K562 (cell line): ENCODE measurements around the gene AANAT. TPM values are rescaled to one million over a fixed set of nuclear protein-coding genes. Genes with fewer than 3 reads are reported as not detected.

ENCODE experiments used
- ATAC-seq: fragments of 200-7000 bp; cut with Tn5 transposase; 3 replicates; pipeline ENCODE4 v1.9.1; 2020; ENCODE audit warnings: moderate library complexity
- BruUV-seq: library from RNA; stranded (reverse); fragments of 400-500 nt; replicated peaks from 2 replicates; lab custom pipeline; 2021; lab: Mats Ljungman, UMichigan
- CTCF ChIA-PET: fragments of 300-600 bp; formaldehyde crosslinking; extraction: SDS; loops from one replicate; lab custom pipeline; 2021; ENCODE audit warnings: low intra/inter-chr PET ratio; lab: Yijun Ruan, JAX
- POLR2A ChIA-PET: fragments of 300-600, 350-650 bp; sonication (Branson Sonifier 250); formaldehyde crosslinking; extraction: SDS; loops from one replicate; lab custom pipeline; 2021; ENCODE audit warnings: antibody characterized with exemption, inconsistent platforms; lab: Yijun Ruan, JAX
- DNase-seq, 4 experiments: peaks; one replicate each; pipeline versions ENCODE4 v3.0.0 to v3.0.0-alpha.2; 2011 to 2018; ENCODE audit warnings: low spot score in 3 of 4, mixed read lengths in 3 of 4; ENCODE audit errors: extremely low read depth in 1 of 4
- FAIRE-seq: peaks from 2 replicates; lab custom pipeline; 2011; peaks lifted over from hg19 to GRCh38; lab: Jason Lieb, UNC
- H2AFZ ChIP-seq: 2 replicates; pipeline ENCODE4 v1.6.0; 2011; ENCODE audit warnings: low read depth, low read length, control low read depth, inconsistent platforms
- H3K27ac ChIP-seq: fragments of 200-600 bp; 3 replicates; pipeline ENCODE4 v1.8.0; 2011; ENCODE audit warnings: low read depth, mild to moderate bottlenecking, control low read depth, inconsistent platforms, low read length, moderate library complexity, mixed read lengths; ENCODE audit errors: extremely low read depth
- H3K27me3 ChIP-seq, 2 experiments: fragments of 300-600 bp in 1 of 2; 2 replicates in 1 of 2; 3 replicates in 1 of 2; pipeline versions ENCODE4 v1.6.0 to v1.8.0; 2011; ENCODE audit warnings: inconsistent platforms in 2 of 2, low read length in 2 of 2, mild to moderate bottlenecking in 1 of 2, mixed read lengths in 1 of 2, moderate library complexity in 1 of 2; ENCODE audit not compliant: control insufficient read depth in 2 of 2, insufficient read depth in 2 of 2
- H3K36me3 ChIP-seq: fragments of 300-600 bp; 3 replicates; pipeline ENCODE4 v1.8.0; 2011; ENCODE audit warnings: mild to moderate bottlenecking, low read length, inconsistent platforms; ENCODE audit not compliant: control insufficient read depth, insufficient read depth
- H3K4me1 ChIP-seq, 2 experiments: fragments of 200-600 bp in 1 of 2; replicated peaks in 1 of 2; 2 replicates in 1 of 2; 3 replicates in 1 of 2; pipeline versions ENCODE4 v1.5.1 to v1.8.0; 2011; ENCODE audit warnings: inconsistent platforms in 2 of 2, low read length in 2 of 2, mild to moderate bottlenecking in 1 of 2, mixed read lengths in 1 of 2, moderate library complexity in 1 of 2; ENCODE audit not compliant: control insufficient read depth in 2 of 2, insufficient read depth in 2 of 2
- H3K4me2 ChIP-seq: 2 replicates; pipeline ENCODE4 v1.6.1; 2011; ENCODE audit warnings: low read length, control low read depth, inconsistent platforms, mixed read lengths; ENCODE audit not compliant: insufficient read depth
- H3K4me3 ChIP-seq: fragments of 200-600 bp; sonication (generic), shearing (Covaris generic); 2 replicates; pipeline ENCODE4 v1.5.1; 2016; ENCODE audit warnings: control low read depth, inconsistent platforms
- H3K79me2 ChIP-seq: fragments of 200-600 bp; 3 replicates; pipeline ENCODE4 v1.8.0; 2011; ENCODE audit warnings: low read length, inconsistent platforms; ENCODE audit not compliant: control insufficient read depth, insufficient read depth
- H3K9ac ChIP-seq, 2 experiments: 2 replicates each; pipeline versions ENCODE4 v1.6.0 to v1.6.1; 2011; ENCODE audit warnings: low read depth in 2 of 2, low read length in 2 of 2, control low read depth in 1 of 2, inconsistent platforms in 1 of 2, mild to moderate bottlenecking in 1 of 2, mixed read lengths in 1 of 2; ENCODE audit not compliant: insufficient read depth in 1 of 2
- H3K9me1 ChIP-seq: one replicate; pipeline ENCODE4 v1.6.0; 2011; ENCODE audit warnings: inconsistent platforms, mild to moderate bottlenecking, low read length, moderate library complexity; ENCODE audit not compliant: control insufficient read depth, insufficient read depth
- H3K9me3 ChIP-seq: replicated peaks from 2 replicates; pipeline ENCODE4 v1.5.1; 2011; ENCODE audit warnings: low read depth, low read length, inconsistent platforms; ENCODE audit not compliant: control insufficient read depth, insufficient read depth
- H4K20me1 ChIP-seq: replicated peaks from 2 replicates; pipeline ENCODE4 v1.6.1; 2011; ENCODE audit warnings: low read length, inconsistent platforms, mixed read lengths; ENCODE audit not compliant: control insufficient read depth, insufficient read depth
- CCNT2 ChIP-seq: IDR thresholded peaks from 2 replicates; pipeline ENCODE4 v1.6.1; 2011; ENCODE audit warnings: borderline replicate concordance, low read depth, mild to moderate bottlenecking, moderate library complexity, mixed read lengths, low read length; ENCODE audit not compliant: insufficient read length; ENCODE audit errors: extremely low read depth
- ERF ChIP-seq: fragments of 450-650 bp; formaldehyde crosslinking; IDR thresholded peaks from 2 replicates; pipeline ENCODE4 v1.4.0; 2020; ENCODE audit warnings: mild to moderate bottlenecking, mixed read lengths
- GABPB1 ChIP-seq: sonication (generic); formaldehyde crosslinking; IDR thresholded peaks from 2 replicates; pipeline ENCODE4 v1.8.0; 2022; ENCODE audit warnings: mild to moderate bottlenecking, missing genetic modification reagents
- HDAC1 ChIP-seq, 2 experiments: fragments of 450-650 bp; IDR thresholded peaks; 2 replicates each; pipeline ENCODE4 v1.6.1; 2016 to 2017; ENCODE audit warnings: inconsistent platforms in 1 of 2, mild to moderate bottlenecking in 1 of 2, moderate library complexity in 1 of 2
- JUND ChIP-seq, 2 experiments: IDR thresholded peaks; 2 replicates in 1 of 2; 3 replicates in 1 of 2; pipeline ENCODE4 v1.6.1; 2011; ENCODE audit warnings: borderline replicate concordance in 2 of 2, low read depth in 2 of 2, low read length in 2 of 2, improper control_type of control experiment in 1 of 2, missing biosample characterization in 1 of 2, missing genetic modification characterization in 1 of 2, missing genetic modification reagents in 1 of 2
- MCM3 ChIP-seq: fragments of 450-650 bp; IDR thresholded peaks from 2 replicates; pipeline ENCODE4 v1.6.1; 2016
- MYC ChIP-seq, 2 experiments: fragments of 250-450 bp in 1 of 2; sonication (Bioruptor Pico) in 1 of 2; IDR thresholded peaks; 2 replicates each; pipeline versions ENCODE4 v1.5.1 to v1.6.1; 2012 to 2021; ENCODE audit warnings: low read depth in 2 of 2, borderline replicate concordance in 1 of 2, improper control_type of control experiment in 1 of 2, low read length in 1 of 2, mild to moderate bottlenecking in 1 of 2, moderate library complexity in 1 of 2
- NFE2 ChIP-seq: IDR thresholded peaks from 2 replicates; pipeline ENCODE4 v1.6.1; 2014; ENCODE audit warnings: antibody characterized with exemption, low read depth
- NR2F6 ChIP-seq: fragments of 450-650 bp; formaldehyde crosslinking; IDR thresholded peaks from 2 replicates; pipeline ENCODE4 v1.4.0; 2020; ENCODE audit warnings: mild to moderate bottlenecking
- PREB ChIP-seq: sonication (generic); formaldehyde crosslinking; IDR thresholded peaks from 2 replicates; pipeline ENCODE4 v1.8.1; 2023; ENCODE audit warnings: mild to moderate bottlenecking, missing genetic modification reagents
- SIN3B ChIP-seq: fragments of 450-650 bp; IDR thresholded peaks from 2 replicates; pipeline ENCODE4 v1.6.1; 2017; ENCODE audit warnings: low read depth, mild to moderate bottlenecking, moderate library complexity
- SP2 ChIP-seq: IDR thresholded peaks from 2 replicates; pipeline ENCODE4 v1.6.1; 2011; ENCODE audit warnings: mild to moderate bottlenecking, low read depth, low read length, moderate library complexity; ENCODE audit not compliant: poor library complexity, severe bottlenecking; ENCODE audit errors: extremely low read depth
- SPI1 ChIP-seq: IDR thresholded peaks from 2 replicates; pipeline ENCODE4 v1.6.1; 2011; ENCODE audit warnings: low read depth, low read length, control low read depth, borderline replicate concordance
- SREBF2 ChIP-seq: sonication (generic); formaldehyde crosslinking; IDR thresholded peaks from 2 replicates; pipeline ENCODE4 v1.4.0; 2020; ENCODE audit warnings: mild to moderate bottlenecking, missing genetic modification reagents
- TEAD2 ChIP-seq: fragments of 450-650 bp; IDR thresholded peaks from 2 replicates; pipeline ENCODE4 v1.6.1; 2016; ENCODE audit warnings: missing genetic modification characterization, control low read depth, missing compliant biosample characterization
- YY1 ChIP-seq, 3 experiments: IDR thresholded peaks; 2 replicates each; pipeline ENCODE4 v1.6.1; 2011; ENCODE audit warnings: low read length in 2 of 3, mild to moderate bottlenecking in 2 of 3, moderate library complexity in 2 of 3, borderline replicate concordance in 1 of 3, control low read depth in 1 of 3, low read depth in 1 of 3; ENCODE audit not compliant: insufficient read depth in 3 of 3, insufficient replicate concordance in 2 of 3, control insufficient read depth in 1 of 3, insufficient read length in 1 of 3; ENCODE audit errors: extremely low read depth in 1 of 3
- ZNF395 ChIP-seq: fragments of 200-800 bp; sonication (Bioruptor generic); IDR thresholded peaks from 2 replicates; pipeline ENCODE4 v1.6.1; 2017; ENCODE audit warnings: missing genetic modification characterization, missing compliant biosample characterization
- ZNF445 ChIP-seq: fragments of 250-450 bp; sonication (Bioruptor Pico); IDR thresholded peaks from 2 replicates; pipeline ENCODE4 v1.4.0; 2020; ENCODE audit warnings: low read depth, mild to moderate bottlenecking, moderate library complexity
- WGBS: fragments of 100-300 bp; shearing (Covaris generic); methylation state at CpG from one replicate; pipeline ENCODE4 v1.1.6; 2016; ENCODE audit warnings: low coverage, mixed read lengths; ENCODE audit not compliant: insufficient coverage; ENCODE audit errors: missing lambda C conversion rate; 5-methylcytosine and 5-hydroxymethylcytosine counted together
- in situ Hi-C: fragments of 300-500 bp; cut with MboI; formaldehyde crosslinking; loops from 4 replicates; pipeline ENCODE4 v1.15.0; 2018; ENCODE audit warnings: inconsistent platforms, mixed read lengths
- intact Hi-C: fragments of 100-400 bp; cut with micrococcal nuclease; formaldehyde crosslinking; loops from 2 replicates; pipeline ENCODE4 v1.14.2; 2022
- polyA plus RNA-seq, 8 experiments: library from polyadenylated mRNA; depleted of rRNA in 4 of 8; stranded (reverse) in 5 of 8; unstranded in 3 of 8; fragments of >200 nt; fragmentation: Nextera tagmentation in 2 of 8; fragmentation: Illumina TruSeq in 1 of 8; extraction: Ambion mirVana in 2 of 8; extraction: Trizol in 1 of 8; gene quantifications; 2 replicates each; pipeline versions ENCODE4 v1.2.1 to v1.2.3, GENCODE V29; 2011 to 2014; ENCODE audit warnings: inconsistent platforms in 1 of 8, missing spikeins in 1 of 8
- total RNA-seq, 7 experiments: library from RNA; depleted of rRNA in 6 of 7; stranded (reverse); fragments of >200 nt in 6 of 7; fragmentation: Illumina TruSeq in 2 of 7; extraction: Trizol in 2 of 7; gene quantifications; 2 replicates each; pipeline versions ENCODE4 v1.2.1 to v1.2.3, GENCODE V29; 2011 to 2021; ENCODE audit warnings: low replicate concordance in 1 of 7

Gene AANAT
- total and polyA plus RNA-seq, 9 of the 15 experiments (the other 6 are each of a cell fraction or from before 2014, with no cell fraction given) = not detected

GRCh38 chr17:76452127-76452659 lies 15.2 kb upstream of the AANAT start:
- intact Hi-C loops = loop anchor here (2.0 kb wide), 1 partner anchor 45 kb away; no protein-coding TSS in a partner anchor
- ATAC-seq = peak; percentile 78
- TF ChIP-seq HDAC1 (IDR thresholded peaks at IDR 0.05) (0 out of 4 replicates have a peak, but pooled peaks of 1 of the 2 experiments have one; percentile 10), YY1 (IDR thresholded peaks at IDR 0.05; ENCODE audit: borderline replicate concordance in 1 of 3, control insufficient read depth in 1 of 3, extremely low read depth in 1 of 3, insufficient read depth in 3 of 3, insufficient read length in 1 of 3, insufficient replicate concordance in 2 of 3, low read depth in 1 of 3, low read length in 2 of 3) (no peak), ZNF395 (CRISPR knock-in tag) (peak; percentile 2; the same call in 1 of the 2 replicates), GABPB1 (CRISPR knock-in tag) (peak; percentile 43; the same call in 1 of the 2 replicates), TEAD2 (tag) (no peak), ZNF445 (no peak), JUND (IDR thresholded peaks at IDR 0.05; ENCODE audit: borderline replicate concordance, low read depth, low read length) (no peak), JUND (tag; IDR thresholded peaks at IDR 0.05; ENCODE audit: borderline replicate concordance, low read depth, low read length) (no peak), SPI1 (no peak), MCM3 (no peak), MYC (IDR thresholded peaks at IDR 0.05; ENCODE audit: low read depth, low read length) (0 out of 2 replicates have a peak, but pooled peaks have one; percentile 5), MYC (CRISPR knock-in tag; IDR thresholded peaks at IDR 0.05; ENCODE audit: borderline replicate concordance, low read depth) (no peak), ERF (CRISPR knock-in tag) (no peak), NR2F6 (CRISPR knock-in tag) (no peak), SP2 (no peak), PREB (CRISPR knock-in tag) (no peak; the same call in 1 of the 2 replicates), SREBF2 (CRISPR knock-in tag) (no peak), NFE2 (0 out of 2 replicates have a peak, but pooled peaks have one; percentile 9), CCNT2 (peak; percentile 27), SIN3B (no peak)

More at GRCh38 chr17:76452127-76452659, 15.2 kb upstream of the AANAT start:
- WGBS = under 1% methylated on average over 22 of the region's 29 CpGs
- Histone ChIP-seq H3K79me2 (peaks cover 57% of the 10 kb centered on the region), H3K4me1 (peaks cover 14 to 17% of the 10 kb centered on the region in 2 experiments; a peak in 4 of 5 replicates), H3K9me1 (no peaks in the 10 kb centered on the region), H3K4me2 (peak overlapping the region; percentile 81), H4K20me1 (peaks cover 29% of the 10 kb centered on the region), H3K9ac (peak overlapping the region; percentile 81 to 88), H2AFZ (no peak overlapping the region), H3K27ac (peak overlapping the region; percentile 83; the same call in 1 of the 3 replicates), H3K4me3 (peak overlapping the region; percentile 97), H3K9me3 (no peaks in the 10 kb centered on the region), H3K36me3 (0 out of 3 replicates have a peak, but pooled peaks cover 4% of the 10 kb centered on the region), H3K27me3 (no peaks in the 10 kb centered on the region)
- ChIA-PET CTCF (interaction anchor here (0.8 kb wide), 1 partner anchor 149 kb away, joined by 3 read pairs; no protein-coding TSS in a partner anchor), POLR2A (interaction anchor here (0.6 to 3.0 kb wide), 5 partner anchors 8 to 62 kb away, joined by 3 to 9 read pairs (median 4); no protein-coding TSS in a partner anchor)
- no peak for FAIRE-seq
- BruUV-seq = no TSS peak
- DNase-seq = peak in 1 of 4 experiments; percentile 42
- in situ Hi-C loops = no loop called here
